ENCODE results near the gene CNKSR3.

Gene CNKSR3

DNA sequence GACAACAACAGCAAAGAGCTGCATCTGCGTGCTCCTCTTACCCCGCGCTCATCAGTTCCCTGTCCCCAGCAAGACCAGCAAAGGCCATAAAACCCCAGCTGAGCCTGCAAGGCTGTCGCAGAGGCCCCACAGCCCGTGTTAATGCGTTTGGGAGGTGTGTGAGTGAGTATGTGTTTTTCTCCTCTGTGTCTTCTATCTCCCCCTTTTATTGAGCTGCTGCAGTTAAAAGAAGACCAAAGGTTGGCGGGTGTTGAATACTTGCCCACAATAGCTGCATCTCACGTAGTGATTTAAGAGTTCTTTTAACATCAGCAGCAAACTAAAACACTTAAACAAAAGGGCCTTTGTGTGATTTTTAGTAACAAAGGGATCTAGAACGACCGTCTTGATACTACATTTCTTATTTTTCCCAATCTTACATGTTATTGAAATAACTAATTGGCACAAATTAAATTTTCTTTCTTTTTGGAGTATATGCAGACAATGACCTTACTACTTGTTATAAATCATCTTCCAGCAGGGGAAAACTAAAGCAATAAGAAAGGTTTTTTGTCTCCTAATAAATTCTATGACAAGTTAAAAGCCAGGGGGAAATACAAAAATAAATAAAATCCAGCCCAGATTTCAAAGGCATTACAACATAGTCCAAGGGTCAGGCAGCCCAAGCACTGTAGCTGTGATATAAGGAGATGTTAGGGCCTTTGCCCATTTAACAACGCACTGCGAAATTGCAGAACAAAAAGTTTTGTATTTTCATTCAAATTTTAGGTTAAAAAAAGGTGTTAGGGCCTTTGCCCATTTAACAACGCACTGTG, 27.2 kb upstream of the CNKSR3 start:
- in situ Hi-C loops (cut with HindIII; ENCODE audit: low sequenced_read_pairs) = no loop called here
- DNase-seq (ENCODE audit: low read depth) = no peak
- H3K4me3 ChIP-seq (ENCODE audit: low read depth, low read length) = no peak overlapping the region
- no peak for TF ChIP-seq CTCF (IDR thresholded peaks at IDR 0.05; ENCODE audit: low read depth, low read length, missing control alignments)

GRCh38 chr6:154536999-154537398, 26.5 kb upstream of the CNKSR3 start:
- DNase-seq (ENCODE audit: low read depth) = no peak
- TF ChIP-seq CTCF (IDR thresholded peaks at IDR 0.05; ENCODE audit: low read depth, low read length, missing control alignments) = no peak
- no peak overlapping the region for H3K4me3 ChIP-seq (ENCODE audit: low read depth, low read length)
- in situ Hi-C loops (cut with HindIII; ENCODE audit: low sequenced_read_pairs) = no loop called here

- in situ Hi-C loops (cut with HindIII; ENCODE audit: low sequenced_read_pairs) = no loop called here
These were observed 25.8 kb upstream of the CNKSR3 start for GRCh38 chr6:154536255-154536654.

DNA sequence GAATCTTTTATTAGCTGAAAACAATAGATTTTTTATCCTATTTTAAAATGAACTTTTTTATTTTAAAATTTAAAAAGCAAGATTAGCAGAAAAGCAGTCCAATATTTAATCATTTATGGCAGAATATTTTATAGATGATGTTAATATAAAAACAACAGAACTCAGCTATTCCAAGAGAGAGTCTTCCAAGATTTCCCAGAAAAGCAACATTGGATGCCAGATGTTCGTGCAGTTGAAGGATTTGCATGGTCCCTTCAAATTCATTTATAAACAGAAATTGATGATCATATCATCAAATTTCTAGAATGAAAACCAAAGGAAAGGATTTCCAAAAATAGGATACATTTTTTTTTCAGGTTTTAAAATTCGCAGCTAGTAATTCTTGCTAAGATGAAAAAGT, 25.4 kb upstream of the CNKSR3 start:
- no peak for DNase-seq (ENCODE audit: low read depth)
- in situ Hi-C loops (cut with HindIII; ENCODE audit: low sequenced_read_pairs) = no loop called here
- TF ChIP-seq CTCF (IDR thresholded peaks at IDR 0.05; ENCODE audit: low read depth, low read length, missing control alignments) = no peak
- H3K4me3 ChIP-seq (ENCODE audit: low read depth, low read length) = no peak overlapping the region

More at GRCh38 chr6:154536255-154536654, 25.8 kb upstream of the CNKSR3 start:
- H3K4me3 ChIP-seq (ENCODE audit: low read depth, low read length) = no peak overlapping the region
- DNase-seq (ENCODE audit: low read depth) = no peak
- no peak for TF ChIP-seq CTCF (IDR thresholded peaks at IDR 0.05; ENCODE audit: low read depth, low read length, missing control alignments)

DNA sequence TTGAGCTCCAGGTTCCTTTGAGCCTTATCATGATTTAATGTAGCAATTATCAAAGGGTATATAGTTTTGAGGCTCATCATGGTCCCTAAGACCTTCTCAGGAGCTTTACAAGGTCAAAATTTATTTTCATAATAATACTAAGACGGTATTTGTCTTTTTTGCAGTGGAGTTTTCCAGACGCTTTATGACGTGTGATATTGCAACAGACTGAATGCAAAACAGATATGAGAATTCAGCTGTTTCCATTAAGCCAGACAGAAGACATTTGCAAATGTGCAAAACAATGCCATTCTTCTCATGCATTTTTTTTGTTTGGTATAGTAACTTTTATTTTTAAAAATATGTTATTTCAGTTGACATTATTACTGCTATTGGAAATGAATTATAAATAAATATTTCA, 24.7 kb upstream of the CNKSR3 start:
- in situ Hi-C loops (cut with HindIII; ENCODE audit: low sequenced_read_pairs) = no loop called here
- no peak overlapping the region for H3K4me3 ChIP-seq (ENCODE audit: low read depth, low read length)
- no peak for TF ChIP-seq CTCF (IDR thresholded peaks at IDR 0.05; ENCODE audit: low read depth, low read length, missing control alignments)
- DNase-seq (ENCODE audit: low read depth) = no peak

- TF ChIP-seq CTCF (IDR thresholded peaks at IDR 0.05; ENCODE audit: low read depth, low read length, missing control alignments) = no peak
- no peak for DNase-seq (ENCODE audit: low read depth)
- H3K4me3 ChIP-seq (ENCODE audit: low read depth, low read length) = no peak overlapping the region
- in situ Hi-C loops (cut with HindIII; ENCODE audit: low sequenced_read_pairs) = no loop called here
These were observed 24.0 kb upstream of the CNKSR3 start for GRCh38 chr6:154534531-154534930.
